DOHH2 (cell line): ENCODE measurements around the gene CLEC20A.

ENCODE experiments used
- H3F3A ChIP-seq: fragments of 200-600 bp; sonication (generic), shearing (Covaris generic); 2 replicates; pipeline ENCODE4 v1.6.0; 2016; ENCODE audit warnings: antibody characterized with exemption, mild to moderate bottlenecking; ENCODE audit not compliant: control insufficient read depth, insufficient read depth
- H3K27ac ChIP-seq: fragments of 200-600 bp; sonication (generic); 2 replicates; pipeline ENCODE4 v1.5.1; 2014; ENCODE audit warnings: low read depth, mild to moderate bottlenecking, low read length, moderate library complexity
- H3K27me3 ChIP-seq: fragments of 200-600 bp; sonication (generic); 2 replicates; pipeline ENCODE4 v1.6.1; 2014; ENCODE audit warnings: mild to moderate bottlenecking, low read length, mixed read lengths; ENCODE audit not compliant: control insufficient read depth
- H3K36me3 ChIP-seq: fragments of 200-600 bp; sonication (generic); 2 replicates; pipeline ENCODE4 v1.6.1; 2014; ENCODE audit warnings: mild to moderate bottlenecking, low read length, moderate library complexity, mixed read lengths; ENCODE audit not compliant: control insufficient read depth
- H3K4me1 ChIP-seq: fragments of 200-600 bp; sonication (generic); 2 replicates; pipeline ENCODE4 v1.6.1; 2014; ENCODE audit warnings: mild to moderate bottlenecking, low read length, mixed read lengths; ENCODE audit not compliant: control insufficient read depth
- H3K4me2 ChIP-seq: fragments of 200-600 bp; sonication (generic); 2 replicates; pipeline ENCODE4 v1.6.0; 2014; ENCODE audit warnings: mild to moderate bottlenecking, low read length, moderate library complexity
- H3K4me3 ChIP-seq: fragments of 200-600 bp; sonication (generic); 2 replicates; pipeline ENCODE4 v1.5.1; 2014; ENCODE audit warnings: mild to moderate bottlenecking, low read length, mixed read lengths
- H3K79me2 ChIP-seq: fragments of 200-600 bp; sonication (generic); 2 replicates; pipeline ENCODE4 v1.6.1; 2014; ENCODE audit warnings: mild to moderate bottlenecking, low read length, mixed read lengths; ENCODE audit not compliant: control insufficient read depth
- H3K9me2 ChIP-seq: fragments of 200-600 bp; sonication (generic); replicated peaks from 2 replicates; pipeline ENCODE4 v1.6.1; 2014; ENCODE audit warnings: mild to moderate bottlenecking, low read length, mixed read lengths; ENCODE audit not compliant: control insufficient read depth
- H3K9me3 ChIP-seq: fragments of 200-600 bp; sonication (generic); 2 replicates; pipeline ENCODE4 v1.6.1; 2014; ENCODE audit warnings: antibody characterized with exemption, low read length, mixed read lengths; ENCODE audit not compliant: control insufficient read depth, insufficient read depth
- H4K20me1 ChIP-seq: fragments of 200-600 bp; sonication (generic); 2 replicates; pipeline ENCODE4 v1.6.0; 2014; ENCODE audit warnings: low read depth, mild to moderate bottlenecking, antibody characterized with exemption, low read length, moderate library complexity; ENCODE audit not compliant: control insufficient read depth, insufficient read depth
- CTCF ChIP-seq: fragments of 200-600 bp; sonication (generic); IDR thresholded peaks from one replicate; pipeline ENCODE4 v1.5.1; 2014; ENCODE audit warnings: antibody characterized with exemption, mild to moderate bottlenecking, low read depth, low read length; ENCODE audit not compliant: poor library complexity, severe bottlenecking
- EZH2phosphoT487 ChIP-seq: fragments of 200-600 bp; sonication (generic); IDR thresholded peaks from 2 replicates; pipeline ENCODE4 v1.6.1; 2017; ENCODE audit warnings: borderline replicate concordance, mild to moderate bottlenecking, antibody characterized with exemption, low read length, moderate library complexity, mixed read lengths

CLEC20A gene

GRCh38 chr1:178521241-178521640 lies 24.5 kb upstream of the CLEC20A start:
- Histone ChIP-seq H3K36me3 (no peaks in the 10 kb centered on the region), H3K9me2 (no peaks in the 10 kb centered on the region), H3K79me2 (no peaks in the 10 kb centered on the region), H3K4me3 (no peak overlapping the region), H3K27me3 (peaks cover 12% of the 10 kb centered on the region), H3K4me1 (no peaks in the 10 kb centered on the region), H3K4me2 (no peak overlapping the region), H3K9me3 (no peaks in the 10 kb centered on the region), H4K20me1 (no peaks in the 10 kb centered on the region), H3K27ac (no peak overlapping the region), H3F3A (no peaks in the 10 kb centered on the region)
- no peak for TF ChIP-seq EZH2phosphoT487
- TF ChIP-seq CTCF, result no peak

GRCh38 chr1:178520803-178521202 lies 24.0 kb upstream of the CLEC20A start:
- peaks cover 15% of the 10 kb centered on the region for H3K27me3 ChIP-seq
- no peaks in the 10 kb centered on the region for H3F3A ChIP-seq
- H3K4me1 ChIP-seq, result no peaks in the 10 kb centered on the region
- no peaks in the 10 kb centered on the region for H3K36me3 ChIP-seq
- H3K4me3 ChIP-seq, result no peak overlapping the region
- H3K4me2 ChIP-seq, result no peak overlapping the region
- no peak overlapping the region for H3K27ac ChIP-seq
- no peaks in the 10 kb centered on the region for H4K20me1 ChIP-seq
- H3K9me3 ChIP-seq, result no peaks in the 10 kb centered on the region
- TF ChIP-seq CTCF (no peak), EZH2phosphoT487 (no peak)
- no peaks in the 10 kb centered on the region for H3K9me2 ChIP-seq
- H3K79me2 ChIP-seq, result no peaks in the 10 kb centered on the region

- no peak for TF ChIP-seq EZH2phosphoT487
- no peak for TF ChIP-seq CTCF
Observed at GRCh38 chr1:178518894-178519293, 22.1 kb upstream of the CLEC20A start.

GRCh38 chr1:178516110-178516509 lies 19.3 kb upstream of the CLEC20A start:
- H3K9me3 ChIP-seq, result no peaks in the 10 kb centered on the region
- H3K27ac ChIP-seq, result no peak overlapping the region
- H3K4me1 ChIP-seq, result no peaks in the 10 kb centered on the region
- no peak overlapping the region for H3K4me2 ChIP-seq
- H3K4me3 ChIP-seq, result no peak overlapping the region
- no peaks in the 10 kb centered on the region for H3K36me3 ChIP-seq
- H3K27me3 ChIP-seq, result peaks cover 18% of the 10 kb centered on the region
- H3F3A ChIP-seq, result no peaks in the 10 kb centered on the region
- no peaks in the 10 kb centered on the region for H4K20me1 ChIP-seq
- H3K79me2 ChIP-seq, result no peaks in the 10 kb centered on the region
- TF ChIP-seq EZH2phosphoT487 (no peak), CTCF (no peak)
- H3K9me2 ChIP-seq, result no peaks in the 10 kb centered on the region

More at GRCh38 chr1:178518894-178519293, 22.1 kb upstream of the CLEC20A start:
- H3K4me1 ChIP-seq, result no peaks in the 10 kb centered on the region
- H3K79me2 ChIP-seq, result no peaks in the 10 kb centered on the region
- H3K27me3 ChIP-seq, result peaks cover 18% of the 10 kb centered on the region
- no peaks in the 10 kb centered on the region for H3F3A ChIP-seq
- no peaks in the 10 kb centered on the region for H4K20me1 ChIP-seq
- no peak overlapping the region for H3K27ac ChIP-seq
- H3K9me2 ChIP-seq, result no peaks in the 10 kb centered on the region
- no peaks in the 10 kb centered on the region for H3K9me3 ChIP-seq
- no peak overlapping the region for H3K4me3 ChIP-seq
- no peak overlapping the region for H3K4me2 ChIP-seq
- no peaks in the 10 kb centered on the region for H3K36me3 ChIP-seq
